Stimulated activated CD8-positive, alpha-beta memory T cell treated with anti-CD3 and anti-CD28 coated beads, Interleukin-15, amount 100 ng/mL, for 4 hours (primary cell): ENCODE measurements around the gene ARFGAP1.

Source experiments
- DNase-seq, 2 donors: peaks; one replicate each; pipeline ENCODE4 v3.0.0-alpha.2; 2020; ENCODE audit warnings: low read depth in 2 of 2

ARFGAP1 gene

DNA sequence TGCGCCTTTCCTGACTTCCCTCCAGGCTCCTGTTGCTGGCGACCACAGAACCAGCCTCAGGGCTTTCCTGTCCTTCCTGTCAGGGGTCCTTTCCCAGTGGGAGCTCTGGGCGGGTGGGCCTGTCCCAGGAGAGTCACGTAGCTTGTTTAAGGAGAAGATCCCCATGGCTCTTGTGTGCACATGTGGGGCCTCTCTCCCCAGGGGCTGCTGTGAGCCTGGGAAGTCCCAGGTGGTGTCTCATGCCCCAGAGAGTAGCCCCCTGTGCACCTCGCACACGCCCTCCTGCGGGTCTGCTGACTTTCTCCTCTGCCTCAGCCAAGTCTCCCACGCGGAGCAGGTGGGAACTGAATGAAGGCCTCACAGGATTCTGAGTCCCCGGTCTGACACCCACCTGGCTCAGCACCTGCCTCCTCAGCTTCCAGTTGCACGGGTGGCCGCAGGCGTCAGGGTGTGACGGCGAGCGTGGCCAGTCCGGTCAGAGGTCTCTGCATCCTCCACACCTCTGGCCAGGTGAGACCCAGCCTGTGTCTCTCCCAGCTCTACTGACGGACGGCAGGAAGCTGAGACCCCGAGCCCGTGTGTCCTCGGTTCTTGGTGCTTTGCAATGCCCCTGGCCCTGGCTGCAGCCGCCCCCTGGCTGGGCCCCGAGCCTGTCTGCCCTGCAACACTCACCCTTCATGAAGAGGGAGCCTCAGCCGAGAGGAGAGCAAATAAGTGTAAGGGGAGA, 12.7 kb upstream of the ARFGAP1 start:
- DNase-seq: no peak

- DNase-seq: no peak
These were observed 12.1 kb upstream of the ARFGAP1 start for GRCh38 chr20:63260521-63260920.

DNA sequence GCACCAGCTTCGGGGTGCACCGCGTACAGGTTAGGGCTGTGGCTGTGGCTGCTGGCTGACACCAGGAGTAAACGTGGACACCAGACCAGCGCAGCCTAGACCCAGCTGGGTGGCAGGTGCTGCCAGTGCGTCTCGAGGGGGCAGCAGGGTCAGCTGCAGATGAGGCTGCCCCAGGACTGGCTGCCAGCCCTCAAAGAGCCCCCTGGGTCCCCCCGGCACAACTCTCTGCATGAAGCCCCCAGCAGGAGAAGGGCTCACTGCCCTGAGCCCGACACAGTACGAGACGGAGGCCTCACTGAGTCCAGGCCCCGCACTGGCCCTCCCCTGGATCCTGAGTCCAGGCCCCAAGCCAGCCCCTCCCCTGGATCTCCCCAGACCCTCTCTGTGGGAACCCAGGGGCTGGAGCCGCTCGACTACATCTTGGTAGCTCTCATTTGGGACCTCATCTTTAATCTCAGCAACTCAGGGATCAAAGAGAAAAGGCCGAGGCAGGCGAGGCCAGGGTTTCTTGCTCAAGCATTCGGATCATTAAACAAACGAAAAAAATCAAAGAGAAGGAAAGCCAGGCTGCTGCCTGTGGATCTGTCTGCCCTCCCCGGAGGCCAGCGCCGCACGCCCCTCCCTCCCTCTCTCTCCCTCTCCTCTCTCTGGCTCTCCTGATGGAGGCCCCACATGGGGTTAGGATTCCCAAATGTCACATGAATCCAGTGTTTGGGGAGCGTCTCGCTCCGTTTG, 11.4 kb upstream of the ARFGAP1 start:
- DNase-seq: no peak

GRCh38 chr20:63261795-63262528, 10.7 kb upstream of the ARFGAP1 start:
- DNase-seq: no peak

GRCh38 chr20:63262836-63263235, 9.8 kb upstream of the ARFGAP1 start:
- DNase-seq: no peak

GRCh38 chr20:63264000-63264399, 8.6 kb upstream of the ARFGAP1 start:
- no peak for DNase-seq

DNA sequence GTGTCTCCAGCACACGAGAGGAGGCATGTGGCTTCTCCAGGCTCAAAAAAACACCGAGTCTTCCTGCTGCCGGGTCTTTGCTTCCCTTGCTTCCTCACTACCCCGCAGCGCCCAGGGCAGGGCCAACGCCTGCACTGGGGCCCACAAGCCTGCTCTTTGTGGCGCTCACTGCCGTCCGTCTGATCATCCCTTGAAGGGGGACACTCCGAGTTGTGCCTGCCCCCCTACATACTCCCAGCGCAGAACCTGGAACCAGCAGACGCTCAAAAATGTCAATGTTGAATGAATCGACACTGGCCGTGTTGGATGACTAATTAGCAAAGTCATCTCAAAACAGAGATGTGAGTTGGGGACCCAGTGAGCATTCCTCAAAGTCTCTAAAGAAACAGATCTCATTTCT, 8.1 kb upstream of the ARFGAP1 start:
- DNase-seq: no peak

DNA sequence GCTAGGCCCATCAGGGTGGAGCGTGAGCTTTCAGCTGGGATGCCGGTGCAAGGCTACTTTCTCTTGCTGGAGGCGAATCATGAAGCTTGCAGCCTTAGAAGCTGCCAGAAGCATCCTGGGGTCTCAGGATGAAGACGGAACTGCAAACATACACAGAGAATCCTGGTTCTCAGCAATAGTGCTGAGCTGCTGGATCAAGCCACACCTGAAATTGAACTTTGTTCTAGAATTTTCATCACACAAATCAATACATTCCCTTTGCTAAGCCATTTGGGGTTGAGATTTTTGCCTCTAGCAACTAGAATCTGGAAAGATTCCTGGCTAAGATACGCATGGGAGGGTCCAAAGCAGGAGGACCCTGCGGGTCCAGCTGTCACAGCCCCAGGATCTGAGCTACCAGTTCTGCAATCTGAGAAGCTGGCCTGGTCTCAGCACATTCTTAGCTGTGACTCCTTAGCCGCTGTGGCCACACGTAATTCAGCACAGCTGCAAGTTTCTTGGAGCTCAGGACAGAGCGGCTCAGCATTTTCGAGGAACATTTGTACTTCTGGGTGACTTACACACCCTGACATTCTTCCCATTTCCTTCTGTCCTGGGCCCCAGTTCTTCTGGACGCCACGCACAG, 6.6 kb upstream of the ARFGAP1 start:
- DNase-seq: no peak

DNA sequence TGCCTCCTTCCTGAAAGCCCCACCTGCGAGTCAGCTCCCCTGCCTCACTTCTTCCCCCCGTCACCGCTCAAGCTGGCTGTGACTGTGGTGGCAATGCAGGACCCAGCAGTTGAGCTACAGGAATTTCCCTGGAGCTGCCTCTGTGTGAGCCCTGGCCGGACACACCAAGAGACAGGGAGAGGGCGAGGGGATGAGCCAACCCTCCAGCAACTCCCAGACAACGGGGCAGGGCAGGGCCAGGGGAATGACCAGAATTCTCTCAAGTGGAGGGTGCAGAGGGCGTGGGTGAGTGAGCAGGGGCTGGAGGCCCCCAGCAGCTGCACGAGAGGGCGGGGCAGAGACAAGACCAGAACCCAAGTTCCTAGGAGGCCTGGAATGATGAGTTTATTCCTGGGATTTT, 4.9 kb upstream of the ARFGAP1 start:
- DNase-seq: no peak

GRCh38 chr20:63268256-63268655, 4.4 kb upstream of the ARFGAP1 start:
- DNase-seq: no peak

GRCh38 chr20:63268671-63269439, 3.8 kb upstream of the ARFGAP1 start:
- no peak for DNase-seq

- no peak for DNase-seq
These were observed 2.9 kb upstream of the ARFGAP1 start for GRCh38 chr20:63269724-63270123.

DNA sequence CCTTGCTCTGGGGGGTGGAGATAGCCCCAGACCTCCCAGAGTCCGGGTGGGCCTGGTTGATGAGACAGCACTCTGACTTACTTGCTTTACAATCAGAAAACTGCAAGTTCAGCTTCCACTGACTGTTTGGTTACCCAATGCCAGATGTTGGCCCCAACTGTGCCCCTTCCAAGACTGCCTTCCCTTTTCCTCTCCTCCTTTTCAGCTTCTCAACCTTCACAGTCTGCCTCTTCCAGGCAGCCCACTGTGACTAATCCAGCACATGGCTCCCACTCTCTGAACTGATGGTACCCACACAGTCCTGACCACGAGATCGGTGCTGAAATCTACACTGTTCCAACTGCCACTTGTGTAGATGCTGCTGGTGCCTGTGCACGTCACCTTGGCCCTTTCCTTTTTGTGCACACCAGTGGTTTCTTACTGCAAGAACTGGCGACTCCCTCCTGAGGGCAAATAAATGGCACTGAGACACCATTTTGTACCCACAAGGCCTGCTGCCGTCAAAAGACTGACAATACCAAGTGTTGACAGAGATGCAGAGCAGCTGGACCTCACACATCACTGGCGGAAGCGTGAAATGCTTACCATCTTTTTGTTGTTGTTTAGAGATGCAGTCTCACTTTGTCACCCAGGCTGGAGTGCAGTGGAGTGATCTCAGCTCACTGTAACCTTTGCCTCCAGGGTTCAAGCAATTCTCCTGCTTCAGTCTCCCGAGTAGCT, 1.8 kb upstream of the ARFGAP1 start:
- no peak for DNase-seq

DNA sequence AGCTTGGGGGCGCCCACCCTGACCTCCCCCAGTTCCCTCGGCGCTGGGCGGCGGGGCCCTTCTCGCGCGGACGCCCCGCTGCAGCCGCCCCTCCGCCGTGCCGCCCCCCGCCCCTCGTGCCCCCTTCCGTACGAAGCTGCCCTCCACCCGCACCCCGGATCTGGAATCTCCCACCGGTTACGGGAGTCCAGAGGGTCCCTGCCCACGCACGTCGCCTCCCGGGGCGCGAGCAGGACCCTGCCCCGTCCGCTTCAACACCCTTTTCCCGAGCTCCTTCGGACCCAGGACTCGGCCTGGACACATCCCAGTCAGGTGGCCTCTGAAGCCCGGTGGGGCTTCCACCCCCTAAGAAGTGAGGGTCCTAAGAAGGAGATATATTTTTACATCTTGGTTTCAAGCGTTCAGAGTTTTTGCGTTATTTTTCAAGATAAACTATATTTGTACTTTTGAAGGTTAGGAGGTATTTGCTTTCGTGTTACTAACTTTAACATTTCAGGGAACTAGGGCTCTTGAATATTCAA, 506 bp downstream of the ARFGAP1 start:
- DNase-seq: no peak

DNA sequence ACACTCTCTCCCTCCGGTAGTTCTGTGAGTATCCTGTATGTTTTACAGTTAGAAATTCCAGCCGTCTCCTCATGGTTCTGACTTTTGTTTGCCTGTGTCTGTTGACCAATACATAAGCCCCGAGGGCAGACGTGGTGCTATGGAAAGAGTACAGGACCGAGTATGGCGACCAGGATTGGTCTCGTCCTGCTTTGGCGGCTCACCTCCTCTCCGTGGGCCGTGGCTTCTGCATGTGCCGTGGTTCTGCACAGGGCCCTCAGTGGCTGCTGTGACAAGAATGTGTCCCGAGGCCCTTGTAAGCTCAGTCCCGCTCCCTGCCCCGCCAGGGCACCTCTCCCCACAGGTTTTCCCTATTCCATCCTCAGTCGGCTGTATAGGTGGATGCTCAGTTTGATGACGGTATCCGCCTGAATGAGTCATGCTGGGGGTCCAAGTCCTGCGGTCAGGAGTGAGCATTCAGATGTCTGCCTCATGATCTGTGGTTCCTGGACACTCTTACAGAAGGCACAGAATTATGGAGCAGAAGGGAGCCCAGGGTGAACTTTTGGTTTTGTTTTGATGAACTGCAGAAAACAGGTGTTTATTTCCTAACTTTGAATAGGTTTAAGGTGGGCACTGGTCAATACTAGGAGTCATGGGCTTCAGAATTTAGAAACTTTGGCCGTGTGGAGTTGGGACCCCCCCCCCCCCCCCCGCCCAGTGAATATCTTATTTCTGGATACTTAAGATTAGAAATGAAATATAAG, 1.2 kb downstream of the ARFGAP1 start:
- no peak for DNase-seq

- no peak for DNase-seq
These were observed 2.0 kb downstream of the ARFGAP1 start for GRCh38 chr20:63274381-63275228.

GRCh38 chr20:63275825-63276224, 3.2 kb downstream of the ARFGAP1 start:
- no peak for DNase-seq

- no peak for DNase-seq
These were observed 4.3 kb downstream of the ARFGAP1 start for GRCh38 chr20:63276956-63277355.
